Activated T-cell treated with anti-CD3 and anti-CD28 coated beads for 24 hours (primary cell): Measurements from ENCODE around the gene C12orf57.
A peak's percentile ranks its signal among the peaks of the same experiment; 100 is the strongest.
"Not testable (repeated sequence)": the region's sequence is repeated elsewhere in the genome, so short reads cannot be mapped to it uniquely, and the experiment has no call there.

Experiments
- DNase-seq: peaks from one replicate; pipeline ENCODE4 v3.0.0-alpha.2; 2020; ENCODE audit warnings: low read depth

C12orf57 gene, protein sequence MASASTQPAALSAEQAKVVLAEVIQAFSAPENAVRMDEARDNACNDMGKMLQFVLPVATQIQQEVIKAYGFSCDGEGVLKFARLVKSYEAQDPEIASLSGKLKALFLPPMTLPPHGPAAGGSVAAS

DNA sequence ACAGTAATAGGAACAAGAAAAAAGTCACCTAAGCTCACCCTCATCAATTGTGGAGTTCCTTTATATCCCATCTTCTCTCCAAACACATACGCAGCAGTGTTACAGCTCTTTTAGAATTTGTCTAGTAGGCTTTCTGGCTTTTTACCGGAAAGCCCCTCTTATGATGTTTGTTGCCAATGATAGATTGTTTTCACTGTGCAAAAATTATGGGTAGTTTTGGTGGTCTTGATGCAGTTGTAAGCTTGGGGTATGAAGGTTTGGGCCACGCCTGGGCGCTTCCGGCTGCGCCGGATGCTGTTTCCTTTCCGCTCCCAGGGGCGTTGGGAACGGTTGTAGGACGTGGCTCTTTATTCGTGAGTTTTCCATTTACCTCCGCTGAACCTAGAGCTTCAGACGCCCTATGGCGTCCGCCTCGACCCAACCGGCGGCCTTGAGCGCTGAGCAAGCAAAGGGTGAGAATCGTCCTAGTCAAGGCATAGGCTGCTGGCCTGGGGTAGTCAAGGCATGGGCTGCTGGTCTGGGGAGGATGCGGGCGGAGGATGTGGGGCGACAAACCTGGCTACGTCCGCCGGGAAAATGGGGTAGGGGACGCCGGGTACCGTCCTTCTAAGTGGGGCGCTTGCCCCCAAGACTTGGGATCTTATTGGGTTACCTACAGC is at the start of gene C12orf57, which contains the start of gene RNU7-1:
TSS of gene C12orf57 (plus strand) at position 301 of the 659 bp plus-strand sequence. CDS start at position 401, 100 bp downstream.
TSS of gene RNU7-1 (plus strand) at position 95 of the 659 bp plus-strand sequence.
- peak; percentile 81 for DNase-seq

DNA sequence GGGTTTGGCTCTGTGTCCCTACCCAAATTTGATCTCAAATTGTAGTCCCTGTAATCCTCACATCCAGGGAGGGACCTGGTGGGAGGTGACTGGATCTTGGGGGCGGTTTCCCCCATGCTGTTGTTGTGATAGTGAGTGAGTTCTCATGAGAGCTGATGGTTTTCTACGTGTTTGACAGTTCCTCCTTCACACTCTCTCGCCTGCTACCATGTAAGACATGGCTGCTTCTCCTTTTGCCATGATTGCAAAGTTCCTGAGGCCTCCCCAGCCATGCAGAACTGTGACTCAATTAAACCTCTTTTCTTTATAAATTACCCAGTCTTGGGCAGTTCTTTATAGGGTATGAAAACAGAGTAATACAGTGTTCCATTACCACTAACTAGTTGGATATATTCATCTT is 49.5 kb upstream of the C12orf57 start:
- DNase-seq = no peak

DNA sequence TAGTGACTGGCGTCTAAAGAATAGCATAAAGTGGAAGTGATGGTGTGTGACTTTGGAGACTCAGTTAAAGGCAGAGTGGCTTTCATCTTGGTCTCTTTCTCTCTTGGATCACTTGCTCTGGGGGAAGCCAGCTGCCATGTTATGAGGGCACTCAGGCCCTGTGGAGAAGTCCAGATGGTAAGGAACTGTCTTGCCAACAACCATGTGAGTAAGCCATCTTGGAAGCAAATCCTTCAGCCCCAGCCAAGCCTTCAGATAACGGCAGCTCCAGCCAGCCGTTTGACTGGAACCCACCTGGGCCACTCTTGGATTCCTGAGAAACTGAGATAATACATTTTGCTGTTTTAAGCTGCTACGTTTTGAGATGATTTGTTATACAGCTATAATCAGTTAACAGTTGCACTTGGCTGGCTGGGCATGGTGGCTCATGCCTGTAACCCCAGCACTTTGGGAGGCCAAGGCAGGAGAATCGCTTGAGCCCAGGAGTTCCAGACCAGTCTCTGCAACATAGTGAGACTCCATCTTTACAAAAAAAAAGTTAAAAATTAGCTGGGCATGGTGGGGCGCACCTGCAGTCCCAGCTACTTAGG is 46.9 kb upstream of the C12orf57 start:
- no peak for DNase-seq

DNA sequence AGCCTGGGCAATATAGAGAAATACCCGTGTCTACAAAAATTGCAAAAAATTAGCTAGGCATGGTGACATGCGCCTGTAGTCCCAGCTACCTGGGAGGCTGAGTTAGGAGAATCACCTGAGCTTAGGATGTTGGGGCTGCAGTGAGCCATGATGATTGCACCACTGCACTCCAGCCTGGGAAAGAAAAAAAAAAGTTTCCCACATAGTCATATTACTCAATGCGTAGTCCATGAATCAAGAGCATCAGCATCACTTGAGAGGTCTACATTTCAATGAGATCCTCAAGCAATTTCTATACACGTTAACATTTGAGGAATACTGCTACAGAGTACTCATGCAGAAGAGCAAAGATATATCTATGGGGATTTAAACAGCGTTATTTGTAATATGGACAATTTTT is 44.4 kb upstream of the C12orf57 start:
- no peak for DNase-seq

DNA sequence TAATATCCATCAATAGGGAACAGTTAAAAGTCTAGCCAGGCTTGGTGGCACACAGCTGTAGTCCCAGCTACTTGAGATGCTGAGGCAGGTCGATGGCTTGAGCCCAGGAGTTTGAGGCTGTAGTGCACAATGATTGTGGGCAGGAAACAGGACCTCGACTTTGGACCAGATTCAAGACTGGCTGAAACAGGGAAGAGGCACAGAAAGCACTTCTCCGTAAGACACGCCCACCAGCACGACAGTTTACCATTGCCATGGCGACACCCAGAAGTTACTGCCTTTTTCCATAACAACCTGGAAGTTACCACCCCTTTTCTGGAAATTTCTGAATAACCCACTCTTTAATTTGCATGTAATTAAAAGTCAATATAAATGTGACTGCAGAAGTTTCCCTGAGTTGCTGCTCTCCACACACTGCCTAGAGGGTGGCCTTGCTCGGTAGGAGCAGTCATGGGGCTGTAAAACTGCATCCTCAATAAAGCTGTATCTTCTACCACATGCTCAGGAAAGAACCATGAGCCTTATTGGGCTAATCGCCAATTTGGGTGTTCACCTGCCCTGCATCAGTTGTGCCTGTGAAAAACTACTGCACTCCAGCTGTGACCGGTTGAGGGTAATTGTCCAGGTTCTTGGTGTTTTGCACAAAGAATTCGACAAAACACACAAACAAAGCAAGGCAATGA is 43.8 kb upstream of the C12orf57 start:
- no peak for DNase-seq

DNA sequence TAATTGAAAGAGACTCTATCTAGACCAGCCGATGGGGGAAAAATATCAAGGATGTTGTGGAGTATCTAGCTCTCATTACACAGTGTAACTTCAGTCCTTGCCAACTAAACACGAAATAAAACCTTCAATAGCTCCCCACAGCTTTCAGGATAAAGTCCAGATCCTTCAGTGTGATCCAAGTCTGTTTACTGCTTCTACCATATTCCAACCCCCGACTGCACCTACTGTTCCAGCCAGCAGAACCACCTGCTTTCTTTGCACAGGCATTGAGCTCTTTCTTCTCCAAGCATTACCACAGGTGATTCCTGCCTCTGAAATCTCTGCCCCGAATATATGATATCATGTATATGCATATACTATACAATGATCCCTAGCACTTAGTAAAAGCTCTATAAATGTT is 41.4 kb upstream of the C12orf57 start:
- no peak for DNase-seq

DNA sequence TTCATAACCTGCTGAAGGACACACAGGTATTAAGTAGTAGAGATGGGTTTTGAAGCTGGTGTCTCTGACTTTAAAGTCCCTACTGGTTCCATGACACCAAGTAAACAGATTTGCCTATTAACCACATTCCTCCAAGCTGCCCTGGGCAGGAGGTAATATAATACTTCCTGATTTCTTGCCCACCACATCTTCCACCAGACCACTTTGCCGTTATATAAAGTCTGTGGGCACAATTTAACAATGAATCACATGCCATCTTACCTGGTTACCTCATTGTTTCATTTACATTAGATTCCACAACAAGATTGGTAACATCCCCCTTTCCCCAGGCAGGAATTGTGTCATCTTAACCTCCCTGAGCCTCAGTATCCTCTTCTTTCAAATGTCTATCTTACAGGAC is 40.1 kb upstream of the C12orf57 start:
- DNase-seq = no peak

DNA sequence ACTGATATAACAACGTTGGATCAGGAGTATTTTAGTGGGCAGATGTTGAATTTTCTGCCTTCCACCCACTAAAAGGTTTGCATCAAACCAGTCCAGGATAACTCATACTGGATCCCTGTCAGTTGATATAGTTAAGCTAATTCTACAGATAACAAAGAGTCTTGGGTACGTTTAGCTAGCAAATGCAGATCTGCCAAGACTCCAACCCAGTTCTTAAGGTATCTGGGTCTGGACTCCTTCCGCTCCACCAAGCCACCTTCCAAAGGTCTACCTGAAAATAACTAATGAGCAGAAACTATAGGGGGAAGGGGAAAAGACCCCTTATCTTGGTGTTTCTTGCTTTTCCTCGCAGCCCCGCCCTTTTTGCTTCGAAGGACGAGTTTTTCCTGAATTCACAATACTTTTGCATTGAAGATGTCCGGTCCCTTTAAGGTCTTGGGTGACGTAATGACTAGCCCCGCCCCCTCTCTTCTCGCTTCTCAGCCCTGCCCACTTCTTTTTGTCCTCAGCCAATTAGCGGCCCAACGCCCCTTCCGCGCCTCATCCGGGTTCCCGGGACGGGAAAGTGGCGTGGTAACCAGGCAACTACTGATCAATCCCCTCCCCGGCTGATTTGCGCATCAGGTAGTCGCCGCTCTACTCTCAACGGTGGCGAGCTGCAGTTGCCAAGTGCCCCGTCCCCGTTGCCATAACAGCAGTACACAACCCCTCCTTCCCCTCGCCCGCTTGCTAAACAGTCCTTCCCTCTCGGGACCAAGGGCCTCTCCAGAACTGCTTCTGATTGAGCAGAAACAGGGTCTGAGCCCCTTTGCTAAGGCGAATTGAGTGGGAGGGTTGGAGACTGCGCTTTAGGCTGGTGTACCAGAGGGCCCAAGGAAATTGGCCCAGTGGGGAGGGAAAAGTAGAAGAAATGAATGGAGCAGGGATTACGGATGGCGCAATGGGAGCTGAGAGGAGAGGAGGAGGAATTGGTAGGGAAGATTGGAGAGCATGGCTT is 39.2 kb upstream of the C12orf57 start, which contains the start of gene LRRC23:
TSS of gene LRRC23 (plus strand) at position 543 of the 997 bp plus-strand sequence. CDS start 812 bp downstream, outside the sequence.
- peak; percentile 95 for DNase-seq

DNA sequence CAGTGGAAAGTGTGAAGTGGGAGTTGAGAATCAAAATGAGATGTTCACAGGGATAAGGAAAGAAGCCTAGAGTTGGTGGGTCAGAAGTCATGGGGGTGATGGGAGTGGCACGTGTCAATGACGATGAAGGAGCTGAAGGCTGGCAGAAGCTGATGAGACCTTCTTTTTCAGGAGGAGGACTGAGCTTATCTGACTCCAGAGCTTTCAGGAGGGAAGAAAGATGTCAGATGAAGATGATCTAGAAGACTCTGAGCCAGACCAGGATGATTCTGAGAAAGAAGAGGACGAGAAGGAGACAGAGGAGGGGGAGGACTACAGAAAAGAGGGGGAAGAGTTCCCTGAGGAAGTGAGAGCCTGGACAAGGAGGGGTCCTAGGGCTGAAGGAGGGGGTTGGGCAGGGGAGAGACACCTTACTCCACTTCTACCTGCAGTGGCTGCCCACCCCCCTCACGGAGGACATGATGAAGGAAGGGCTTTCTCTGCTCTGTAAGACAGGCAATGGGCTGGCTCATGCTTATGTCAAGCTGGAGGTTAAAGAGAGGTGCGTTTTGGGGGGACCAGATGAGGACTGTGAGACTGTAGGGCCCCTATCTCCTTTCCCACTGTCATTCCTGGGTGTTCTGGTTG is 38.3 kb upstream of the C12orf57 start:
- no peak for DNase-seq

DNA sequence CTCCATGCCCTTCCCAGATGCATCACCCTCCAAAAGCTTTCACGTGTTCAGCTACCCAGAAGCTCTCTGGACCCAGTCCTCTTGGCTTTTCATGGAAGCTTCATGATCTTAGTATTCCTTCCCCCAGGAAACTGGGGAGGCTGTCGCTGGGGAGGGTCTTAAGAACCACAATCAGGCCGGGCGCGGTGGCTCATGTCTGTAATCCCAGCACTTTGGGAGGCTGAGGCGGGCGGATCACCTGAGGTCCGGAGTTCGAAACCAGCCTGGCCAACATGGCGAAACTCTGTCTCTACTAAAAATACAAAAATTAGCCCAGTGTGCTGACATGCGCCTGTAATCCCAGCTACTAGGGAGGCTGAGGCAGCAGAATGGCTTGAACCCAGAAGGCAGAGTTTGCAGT is 35.7 kb upstream of the C12orf57 start:
- DNase-seq = not testable (repeated sequence)

DNA sequence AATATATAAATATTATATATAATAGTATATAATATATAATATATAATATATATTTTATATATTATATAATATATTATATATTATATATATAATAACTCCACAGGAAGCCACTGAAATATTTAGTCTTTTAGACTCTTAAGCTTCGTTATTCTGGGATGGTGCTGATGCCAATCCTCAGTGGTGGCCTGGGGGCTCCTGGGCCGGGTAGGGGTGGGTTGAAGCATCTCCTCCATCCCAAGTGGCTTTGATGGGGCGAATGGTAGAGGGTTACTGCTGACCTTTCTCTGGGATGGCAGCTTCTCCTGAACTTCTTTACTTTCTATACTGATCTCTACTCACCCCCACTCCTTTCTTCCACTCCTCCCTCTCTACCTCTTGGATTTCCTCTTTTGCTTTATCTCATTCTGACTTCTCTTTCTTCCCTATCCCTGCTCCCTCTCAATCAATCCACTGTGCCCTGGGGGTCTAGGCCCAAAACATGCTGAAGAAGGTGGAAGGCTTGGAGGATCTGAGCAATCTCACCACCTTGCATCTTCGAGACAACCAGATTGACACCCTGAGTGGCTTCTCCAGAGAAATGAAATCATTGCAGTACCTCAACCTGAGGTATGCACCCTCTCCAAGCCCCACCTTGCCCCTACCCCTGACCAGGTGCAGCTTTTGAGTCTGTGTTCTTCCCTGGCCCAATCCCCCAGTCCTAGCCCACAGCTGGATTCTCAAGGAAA is 34.2 kb upstream of the C12orf57 start:
- DNase-seq = no peak

DNA sequence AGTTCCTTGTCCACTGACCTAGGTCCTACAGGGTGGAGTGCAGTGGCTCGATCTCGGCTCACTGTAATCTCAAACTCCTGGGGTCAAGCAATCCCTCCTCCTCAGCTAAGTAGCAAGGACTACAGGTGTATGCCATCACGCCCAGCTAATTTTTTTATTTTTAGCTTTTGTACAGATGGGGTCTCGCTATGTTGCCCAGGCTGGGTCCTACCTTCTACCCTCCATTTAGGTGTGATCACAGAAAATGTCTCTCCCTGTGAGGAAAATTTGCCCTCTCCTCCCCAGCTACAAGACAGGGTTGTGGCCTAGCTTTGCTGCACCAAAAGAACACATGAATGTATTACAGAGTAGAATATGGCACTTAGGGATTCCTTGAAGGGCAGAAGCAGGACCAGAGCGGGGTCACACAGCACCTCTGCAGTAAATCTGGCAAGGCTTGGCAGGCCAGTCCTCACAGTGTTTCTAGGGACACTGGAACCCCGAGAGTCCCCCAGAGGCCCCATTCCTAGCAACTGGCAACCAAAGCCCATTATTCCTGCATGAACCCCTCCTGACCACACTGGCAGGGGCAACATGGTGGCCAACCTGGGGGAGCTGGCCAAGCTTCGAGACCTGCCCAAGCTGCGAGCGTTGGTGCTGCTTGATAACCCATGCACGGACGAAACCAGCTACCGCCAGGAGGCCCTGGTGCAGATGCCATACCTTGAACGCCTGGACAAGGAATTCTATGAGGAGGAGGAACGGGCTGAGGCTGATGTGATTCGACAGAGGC is 31.5 kb upstream of the C12orf57 start:
- DNase-seq = no peak

DNA sequence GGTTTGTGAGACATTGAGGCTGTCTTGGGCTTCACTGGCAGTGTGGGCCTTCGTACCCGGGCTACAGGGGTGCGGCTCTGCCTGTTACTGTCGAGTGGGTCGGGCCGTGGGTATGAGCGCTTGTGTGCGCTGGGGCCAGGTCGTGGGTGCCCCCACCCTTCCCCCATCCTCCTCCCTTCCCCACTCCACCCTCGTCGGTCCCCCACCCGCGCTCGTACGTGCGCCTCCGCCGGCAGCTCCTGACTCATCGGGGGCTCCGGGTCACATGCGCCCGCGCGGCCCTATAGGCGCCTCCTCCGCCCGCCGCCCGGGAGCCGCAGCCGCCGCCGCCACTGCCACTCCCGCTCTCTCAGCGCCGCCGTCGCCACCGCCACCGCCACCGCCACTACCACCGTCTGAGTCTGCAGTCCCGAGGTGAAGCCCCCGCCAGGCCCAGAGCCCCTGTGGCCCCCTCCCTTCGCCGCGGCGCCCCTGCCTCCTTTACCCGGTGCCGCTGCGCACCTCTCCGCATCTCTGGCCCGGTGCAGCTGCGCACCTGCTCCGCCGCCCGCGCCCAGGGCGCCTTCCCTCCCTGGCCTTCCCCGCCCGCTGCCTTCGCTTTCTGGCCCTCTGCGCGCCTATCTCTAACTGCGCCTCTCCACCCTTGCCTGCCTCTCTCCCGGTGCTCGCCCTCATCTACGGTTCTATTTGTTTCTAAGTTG is 29.4 kb upstream of the C12orf57 start, which contains the start of gene ENO2:
TSS of gene ENO2 (plus strand) at position 335 of the 701 bp plus-strand sequence. CDS start 1,253 bp downstream, outside the sequence.
- DNase-seq = peak; percentile 78

DNA sequence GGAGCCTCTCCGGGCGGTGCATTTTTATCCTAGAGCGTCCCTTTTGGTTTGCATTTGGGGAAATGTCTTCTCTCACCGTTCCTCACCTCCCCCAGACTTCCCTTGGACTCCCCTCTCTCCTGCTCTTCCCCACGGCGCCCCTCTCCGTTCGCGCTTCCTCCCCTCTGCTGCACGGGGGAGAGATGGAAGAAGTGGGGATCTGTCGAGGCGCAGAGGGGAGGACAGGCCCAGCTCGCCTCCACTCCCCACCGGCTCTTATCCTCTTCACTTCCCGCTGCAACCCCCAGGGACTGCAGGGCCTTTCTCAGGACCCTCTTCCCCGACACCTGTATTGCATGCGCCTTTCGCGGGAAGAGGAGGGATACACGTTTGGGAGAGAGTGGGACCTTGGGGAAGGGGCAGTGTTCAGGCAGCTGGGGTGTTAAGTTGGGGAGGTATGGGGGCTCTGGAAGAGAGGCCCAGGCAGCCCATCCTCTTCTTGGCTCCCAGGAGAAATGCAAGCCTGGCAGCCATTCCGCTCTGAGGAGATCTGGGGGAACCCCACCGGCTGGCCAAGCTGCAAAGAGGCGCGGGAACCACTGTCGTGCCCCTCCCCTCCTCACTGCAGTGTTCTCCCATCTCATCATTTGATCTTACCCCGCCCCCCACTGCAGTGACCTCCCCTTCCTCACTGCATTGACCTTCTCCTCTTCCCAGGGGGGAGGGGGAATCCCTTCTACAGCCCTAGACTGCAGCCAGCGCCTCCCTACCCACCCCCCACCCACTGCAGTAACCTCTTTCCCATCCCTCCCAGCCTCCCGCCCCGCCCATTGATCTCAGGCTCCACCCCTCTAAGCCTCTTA is 28.7 kb upstream of the C12orf57 start:
- no peak for DNase-seq

DNA sequence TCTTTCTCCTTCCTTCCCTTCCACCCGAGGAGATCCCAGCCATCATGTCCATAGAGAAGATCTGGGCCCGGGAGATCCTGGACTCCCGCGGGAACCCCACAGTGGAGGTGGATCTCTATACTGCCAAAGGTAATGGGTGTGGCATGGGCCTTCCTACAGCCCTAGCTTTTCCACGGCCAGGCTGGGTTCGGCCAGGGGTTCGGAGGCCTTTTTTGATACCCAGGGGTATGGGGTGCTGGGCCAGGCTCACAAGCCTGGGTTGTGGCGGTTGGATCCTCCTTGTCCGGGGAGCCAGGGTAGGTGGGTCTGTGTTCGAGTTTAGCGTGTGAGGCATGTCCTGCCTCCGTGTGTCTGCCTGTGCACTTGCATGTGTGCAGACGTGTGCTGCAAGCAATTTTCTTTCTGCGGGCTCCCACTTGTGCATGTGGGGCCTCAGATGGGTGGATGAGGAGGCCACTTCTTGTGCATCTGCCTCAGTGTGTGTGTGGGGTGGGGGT is 28.0 kb upstream of the C12orf57 start:
- no peak for DNase-seq

DNA sequence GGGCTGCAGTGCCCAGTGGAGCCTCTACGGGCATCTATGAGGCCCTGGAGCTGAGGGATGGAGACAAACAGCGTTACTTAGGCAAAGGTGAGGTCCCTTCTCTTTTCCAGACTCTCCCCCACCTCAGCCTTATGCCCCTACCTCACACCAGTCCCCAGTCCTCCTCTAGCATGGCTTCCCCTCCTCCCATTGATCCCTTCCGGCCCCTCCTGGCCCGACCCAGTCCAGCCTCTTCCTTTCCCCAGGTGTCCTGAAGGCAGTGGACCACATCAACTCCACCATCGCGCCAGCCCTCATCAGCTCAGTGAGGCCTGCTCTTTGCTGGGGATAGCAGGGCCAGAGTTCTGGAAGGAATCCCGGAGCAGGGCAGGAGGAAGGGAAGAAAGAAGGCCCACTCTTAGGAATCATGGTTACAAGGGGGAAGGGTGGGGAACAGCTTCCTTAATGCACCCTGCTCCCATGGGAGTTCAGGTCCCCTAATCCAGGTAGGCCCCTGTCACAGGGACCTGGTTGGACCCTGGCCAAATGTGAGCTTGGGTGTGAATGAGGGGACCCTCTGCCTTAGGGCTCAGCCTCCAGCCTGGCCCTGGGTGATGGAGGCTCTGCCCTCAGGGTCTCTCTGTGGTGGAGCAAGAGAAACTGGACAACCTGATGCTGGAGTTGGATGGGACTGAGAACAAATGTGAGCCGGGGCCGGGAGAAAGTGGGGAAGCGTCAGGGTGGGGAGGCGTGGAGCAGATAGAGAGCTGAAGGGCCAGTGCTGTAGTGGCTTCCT is 27.2 kb upstream of the C12orf57 start:
- no peak for DNase-seq
